ENCODE data around the gene STARD4. TPM values are rescaled to one million over a fixed set of nuclear protein-coding genes. Genes with fewer than 3 reads are reported as not detected.

The STARD4 gene
- total RNA-seq, 4 donors from 2014 or later: 4.2 to 8.6 (median 6.8) TPM

GRCh38 chr5:111551569-111552275 lies 39.4 kb upstream of the STARD4 start:
- H3K36me3 ChIP-seq: no peaks in the 10 kb centered on the region
- intact Hi-C loops (cut with DNase I): loop anchor here (5.0 to 10.0 kb wide), 2 partner anchors 133 to 206 kb away; partner anchors contain the start of gene NREP
- no peak overlapping the region for H3K4me3 ChIP-seq
- H3K9me3 ChIP-seq: no peaks in the 10 kb centered on the region
- TF ChIP-seq EP300 (IDR thresholded peaks at IDR 0.05) (no peak), POLR2A (IDR thresholded peaks at IDR 0.05; ENCODE audit: low read depth) (no peak), POLR2AphosphoS5 (IDR thresholded peaks at IDR 0.05) (no peak)
- TF ChIP-seq, protein P1, sequence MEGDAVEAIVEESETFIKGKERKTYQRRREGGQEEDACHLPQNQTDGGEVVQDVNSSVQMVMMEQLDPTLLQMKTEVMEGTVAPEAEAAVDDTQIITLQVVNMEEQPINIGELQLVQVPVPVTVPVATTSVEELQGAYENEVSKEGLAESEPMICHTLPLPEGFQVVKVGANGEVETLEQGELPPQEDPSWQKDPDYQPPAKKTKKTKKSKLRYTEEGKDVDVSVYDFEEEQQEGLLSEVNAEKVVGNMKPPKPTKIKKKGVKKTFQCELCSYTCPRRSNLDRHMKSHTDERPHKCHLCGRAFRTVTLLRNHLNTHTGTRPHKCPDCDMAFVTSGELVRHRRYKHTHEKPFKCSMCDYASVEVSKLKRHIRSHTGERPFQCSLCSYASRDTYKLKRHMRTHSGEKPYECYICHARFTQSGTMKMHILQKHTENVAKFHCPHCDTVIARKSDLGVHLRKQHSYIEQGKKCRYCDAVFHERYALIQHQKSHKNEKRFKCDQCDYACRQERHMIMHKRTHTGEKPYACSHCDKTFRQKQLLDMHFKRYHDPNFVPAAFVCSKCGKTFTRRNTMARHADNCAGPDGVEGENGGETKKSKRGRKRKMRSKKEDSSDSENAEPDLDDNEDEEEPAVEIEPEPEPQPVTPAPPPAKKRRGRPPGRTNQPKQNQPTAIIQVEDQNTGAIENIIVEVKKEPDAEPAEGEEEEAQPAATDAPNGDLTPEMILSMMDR (IDR thresholded peaks at IDR 0.05): no peak
- WGBS: 56% methylated on average over 7 of the region's 7 CpGs
- DNase-seq (ENCODE audit: extremely low spot score): no peak
- peak overlapping the region in 2 of 4 donors; percentile 40 to 71 for H3K27ac ChIP-seq (replicated peaks in 1 of 4)
- H3K27me3 ChIP-seq: no peaks in the 10 kb centered on the region
- H3K4me1 ChIP-seq: peaks cover 7 to 21% (median 13%) of the 10 kb centered on the region in 4 donors

DNA sequence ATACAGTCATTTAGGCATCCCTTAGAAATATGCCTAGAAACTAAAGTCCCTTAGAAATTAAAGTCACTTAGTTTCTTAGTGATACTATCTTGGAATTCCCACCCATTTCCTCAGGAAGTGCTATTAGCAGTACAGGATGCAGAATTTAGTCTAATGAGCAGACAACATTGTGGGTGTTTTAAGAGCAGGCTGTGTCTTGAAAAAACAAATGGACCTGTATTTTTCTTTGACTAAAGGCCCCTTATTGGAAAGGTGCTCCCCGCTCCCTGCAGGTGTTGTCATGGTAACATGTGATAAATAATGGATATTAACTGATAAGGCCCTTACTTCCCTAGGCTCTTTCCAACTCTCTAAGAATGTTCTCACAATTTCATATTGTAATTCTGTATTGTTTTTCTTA lies 38.8 kb upstream of the STARD4 start:
- Histone ChIP-seq H3K36me3 (no peaks in the 10 kb centered on the region), H3K4me1 (peaks cover 7 to 21% (median 13%) of the 10 kb centered on the region in 4 donors), H3K27ac (replicated peaks in 1 of 4) (peak overlapping the region; percentile 33 to 71 (median 46)), H3K4me3 (no peak overlapping the region), H3K27me3 (no peaks in the 10 kb centered on the region), H3K9me3 (no peaks in the 10 kb centered on the region)
- TF ChIP-seq, protein P1 (IDR thresholded peaks at IDR 0.05): no peak
- TF ChIP-seq POLR2AphosphoS5 (IDR thresholded peaks at IDR 0.05) (no peak), POLR2A (IDR thresholded peaks at IDR 0.05; ENCODE audit: low read depth) (no peak), EP300 (IDR thresholded peaks at IDR 0.05) (no peak)
- 81% methylated on average over 1 of the region's 1 CpG for WGBS
- intact Hi-C loops (cut with DNase I): loop anchor here (5.0 to 10.0 kb wide), 2 partner anchors 134 to 206 kb away; partner anchors contain the start of gene NREP
- no peak for DNase-seq (ENCODE audit: extremely low spot score)

DNA sequence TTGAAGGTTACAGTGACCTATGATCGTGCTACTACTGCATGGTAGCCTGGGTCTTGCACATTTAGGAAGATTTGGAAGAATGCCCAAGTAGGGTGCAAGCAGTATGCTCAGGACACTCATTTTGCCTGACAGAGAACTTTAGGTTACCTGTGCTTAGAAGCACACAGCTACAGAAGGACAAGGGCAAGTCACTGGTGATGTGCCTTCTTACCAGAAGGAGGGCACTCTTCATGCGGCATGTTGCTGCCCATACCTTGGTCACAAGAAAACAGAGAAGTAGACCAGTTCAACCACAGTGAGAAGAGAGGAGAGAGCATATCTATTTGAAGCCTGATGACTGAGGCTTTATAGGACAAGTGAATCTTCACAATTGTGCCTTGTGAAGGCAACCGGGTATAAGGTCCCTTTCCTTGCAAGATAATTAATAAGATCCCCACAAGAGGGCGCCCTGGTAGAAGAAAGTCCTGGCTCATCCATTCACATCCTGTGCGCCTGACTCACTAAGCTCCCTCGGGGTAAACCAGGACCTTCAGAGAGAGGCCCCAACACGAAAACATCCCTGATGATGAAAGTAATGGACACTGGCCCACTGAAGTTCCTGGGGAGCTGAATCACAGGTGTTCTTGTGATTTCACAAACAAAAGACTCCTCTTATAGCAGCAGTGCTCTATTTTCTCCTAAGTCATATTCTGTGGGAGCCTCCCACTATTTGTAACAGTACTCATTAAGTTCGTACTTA lies 38.1 kb upstream of the STARD4 start:
- Histone ChIP-seq H3K4me1 (peaks cover 7 to 21% (median 13%) of the 10 kb centered on the region in 4 donors), H3K36me3 (no peaks in the 10 kb centered on the region), H3K27me3 (no peaks in the 10 kb centered on the region), H3K4me3 (no peak overlapping the region), H3K9me3 (no peaks in the 10 kb centered on the region), H3K27ac (replicated peaks in 1 of 4) (peak overlapping the region; percentile 33 to 71 (median 46))
- 24% methylated on average over 8 of the region's 8 CpGs for WGBS
- peak; percentile 64 to 69 for TF ChIP-seq POLR2AphosphoS5 (IDR thresholded peaks at IDR 0.05)
- no peak for TF ChIP-seq POLR2A (IDR thresholded peaks at IDR 0.05; ENCODE audit: low read depth)
- TF ChIP-seq, protein P1 (IDR thresholded peaks at IDR 0.05): peak; percentile 70 to 72 (median 72)
- intact Hi-C loops (cut with DNase I): loop anchor here (1.0 to 10.0 kb wide), 3 partner anchors 134 to 597 kb away; partner anchors contain the start of gene NREP
- peak; percentile 94 for DNase-seq (ENCODE audit: extremely low spot score)

DNA sequence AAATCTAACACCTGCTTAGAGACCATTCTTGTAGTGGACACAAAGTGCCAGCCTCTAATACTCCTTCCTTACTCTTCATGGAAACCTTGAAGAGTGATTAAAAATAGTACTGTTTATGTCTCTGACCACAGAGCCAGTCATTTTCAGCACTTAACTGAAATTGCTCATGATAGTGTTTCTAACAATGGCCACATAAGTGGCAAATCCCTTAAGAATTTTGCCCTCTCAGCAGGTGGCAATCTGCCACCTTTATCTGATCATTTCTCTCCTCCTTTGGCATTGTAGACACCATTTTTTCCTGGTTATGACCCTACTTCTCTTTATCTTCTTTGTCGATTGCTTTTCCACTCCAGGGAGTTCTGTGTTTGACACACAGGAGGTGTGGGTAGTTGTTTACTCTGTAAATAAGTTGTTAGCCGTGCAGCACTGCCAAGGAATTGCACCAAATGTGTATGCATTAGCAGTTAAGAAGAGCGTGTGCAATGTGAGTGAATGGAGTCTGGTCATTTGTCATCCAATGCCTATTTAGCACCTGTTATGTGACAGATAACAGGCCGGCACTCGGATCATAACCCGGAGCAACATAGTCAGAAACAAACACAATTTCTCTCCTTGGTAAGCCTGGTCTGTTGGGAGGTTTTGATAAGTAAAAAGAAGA lies 36.8 kb upstream of the STARD4 start:
- Histone ChIP-seq H3K4me3 (no peak overlapping the region), H3K27ac (replicated peaks in 1 of 4) (no peak overlapping the region), H3K36me3 (no peaks in the 10 kb centered on the region), H3K27me3 (no peaks in the 10 kb centered on the region), H3K4me1 (peaks cover 7 to 21% (median 13%) of the 10 kb centered on the region in 4 donors), H3K9me3 (no peaks in the 10 kb centered on the region)
- intact Hi-C loops (cut with DNase I): no loop called here
- no peak for TF ChIP-seq EP300 (IDR thresholded peaks at IDR 0.05)
- no peak for TF ChIP-seq POLR2A (IDR thresholded peaks at IDR 0.05; ENCODE audit: low read depth)
- TF ChIP-seq, protein P1 (IDR thresholded peaks at IDR 0.05): no peak
- TF ChIP-seq POLR2AphosphoS5 (IDR thresholded peaks at IDR 0.05): no peak
- no peak for DNase-seq (ENCODE audit: extremely low spot score)
- WGBS: 86% methylated on average over 6 of the region's 6 CpGs
